ENCODE results near the gene CAMSAP3. TPM values are rescaled to one million over a fixed set of nuclear protein-coding genes. Genes with fewer than 3 reads are reported as not detected.

CAMSAP3 gene
- total and polyA plus RNA-seq, 7 donors: 0.03 to 0.15 (median 0.09) TPM; not detected in 3

DNA sequence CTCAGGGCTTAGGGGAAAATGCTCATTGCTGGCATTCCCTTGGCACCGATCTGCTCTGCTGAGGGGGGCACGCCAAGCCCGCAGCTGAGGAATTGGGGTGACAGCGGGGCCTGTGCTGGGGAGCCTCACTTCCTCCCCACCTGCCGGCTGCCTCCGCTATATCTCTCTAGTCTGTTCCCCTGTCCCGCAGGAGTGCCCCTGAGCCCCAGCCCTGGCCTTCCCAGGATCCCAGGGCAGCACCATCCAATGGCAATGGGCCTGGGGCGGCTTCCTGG, 50.7 kb downstream of the CAMSAP3 start:
- Histone ChIP-seq H3K4me3 (no peak overlapping the region), H3K27ac (no peak overlapping the region), H3K36me3 (ENCODE audit: insufficient read depth in 1 of 2, low read depth in 1 of 2) (no peaks in the 10 kb centered on the region), H3K9me3 (no peaks in the 10 kb centered on the region), H3K27me3 (ENCODE audit: insufficient read depth in 3 of 3, low read length in 2 of 3) (peaks cover 0 to 4% (median 0%) of the 10 kb centered on the region in 3 donors), H3K4me1 (no peaks in the 10 kb centered on the region)
- 66 to 83% (median 81%) methylated on average over 7 to 8 of the region's 8 CpGs for WGBS, 3 donors
- DNase-seq: no peak
- no peak for TF ChIP-seq CTCF (IDR thresholded peaks at IDR 0.05)
- intact Hi-C loops (cut with DNase I): no loop called here
- no peak for ATAC-seq

GRCh38 chr19:7647156-7647555, 51.5 kb downstream of the CAMSAP3 start:
- Histone ChIP-seq H3K9me3 (no peaks in the 10 kb centered on the region), H3K27ac (no peak overlapping the region), H3K36me3 (ENCODE audit: insufficient read depth in 1 of 2, low read depth in 1 of 2) (no peaks in the 10 kb centered on the region), H3K4me3 (no peak overlapping the region), H3K27me3 (ENCODE audit: insufficient read depth in 3 of 3, low read length in 2 of 3) (peaks cover 0 to 4% (median 0%) of the 10 kb centered on the region in 3 donors), H3K4me1 (peaks cover under 1% of the 10 kb centered on the region)
- intact Hi-C loops (cut with DNase I): no loop called here
- ATAC-seq (no peak), DNase-seq (no peak)
- 84 to 91% (median 91%) methylated on average over 25 to 26 of the region's 26 CpGs for WGBS, 3 donors
- TF ChIP-seq CTCF (IDR thresholded peaks at IDR 0.05): no peak

DNA sequence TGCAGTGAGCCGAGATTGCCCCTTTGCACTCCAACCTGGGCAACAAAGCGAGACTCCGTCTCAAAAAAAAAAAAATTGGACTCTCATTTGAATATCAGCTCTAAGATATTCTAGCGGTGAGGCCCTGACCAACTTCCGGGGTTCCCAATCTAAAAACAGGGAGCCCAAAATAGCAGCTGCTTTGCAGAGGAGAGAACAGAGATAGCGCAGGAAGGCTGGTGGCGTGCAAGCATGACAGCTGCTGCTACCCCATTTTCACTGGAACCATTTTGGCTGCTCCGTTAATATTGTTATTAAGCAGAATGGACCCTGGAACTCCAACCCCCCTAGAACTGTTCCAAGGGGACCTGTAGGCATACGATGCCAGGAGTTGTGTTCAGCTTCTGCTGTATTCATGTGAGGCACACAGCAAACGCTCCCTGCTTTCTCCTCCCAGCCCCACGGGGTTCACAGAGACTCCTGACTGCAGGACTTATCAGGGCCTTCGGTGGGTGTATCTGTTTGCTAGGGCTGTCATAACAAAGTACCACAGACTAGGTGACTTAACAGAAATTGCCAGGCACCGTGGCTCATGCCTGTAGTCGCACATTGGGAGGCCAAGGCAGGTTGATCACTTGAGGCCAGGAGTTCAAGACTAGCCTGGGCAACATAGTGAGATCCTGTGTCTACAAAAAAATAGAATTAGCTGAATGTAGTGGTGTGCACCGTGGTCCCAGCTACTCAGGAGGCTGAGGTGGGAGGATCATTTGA, 52.8 kb downstream of the CAMSAP3 start:
- 79 to 85% (median 82%) methylated on average over 15 of the region's 15 CpGs for WGBS, 3 donors
- Histone ChIP-seq H3K36me3 (ENCODE audit: insufficient read depth in 1 of 2, low read depth in 1 of 2) (no peaks in the 10 kb centered on the region), H3K27me3 (ENCODE audit: insufficient read depth in 3 of 3, low read length in 2 of 3) (peaks cover 0 to 4% (median 0%) of the 10 kb centered on the region in 3 donors), H3K9me3 (no peaks in the 10 kb centered on the region), H3K4me1 (peaks cover 4% of the 10 kb centered on the region), H3K4me3 (no peak overlapping the region), H3K27ac (no peak overlapping the region)
- DNase-seq (no peak), ATAC-seq (no peak)
- intact Hi-C loops (cut with DNase I): no loop called here
- no peak for TF ChIP-seq CTCF (IDR thresholded peaks at IDR 0.05)

- ATAC-seq (no peak), DNase-seq (no peak)
- no peaks in the 10 kb centered on the region for H3K36me3 ChIP-seq (ENCODE audit: insufficient read depth in 1 of 2, low read depth in 1 of 2)
- 38 to 50% (median 42%) methylated on average over 2 of the region's 2 CpGs for WGBS, 3 donors
- H3K27me3 ChIP-seq (ENCODE audit: insufficient read depth in 3 of 3, low read length in 2 of 3): no peaks in the 10 kb centered on the region
- TF ChIP-seq CTCF (IDR thresholded peaks at IDR 0.05): no peak
- intact Hi-C loops (cut with DNase I): loop anchor here (2.0 kb wide), 2 partner anchors 31 to 149 kb away; partner anchors contain the start of gene TRAPPC5 (in 1 of the 2)
- H3K9me3 ChIP-seq: no peaks in the 10 kb centered on the region
- no peak overlapping the region for H3K4me3 ChIP-seq
- peaks cover 4% of the 10 kb centered on the region for H3K4me1 ChIP-seq
- H3K27ac ChIP-seq: no peak overlapping the region
Measured at GRCh38 chr19:7650148-7650547, 54.5 kb downstream of the CAMSAP3 start.

Measured in psoas muscle (tissue), 8 donors.